Mesendoderm (in vitro differentiated cells): ENCODE measurements around the gene MEX3A. TPM values are rescaled to one million over a fixed set of nuclear protein-coding genes. Genes with fewer than 3 reads are reported as not detected.
A peak's percentile ranks its signal among the peaks of the same experiment; 100 is the strongest.

Experiments
- DNase-seq: peaks from one replicate; pipeline ENCODE4 v3.0.0; 2013
- H2AK5ac ChIP-seq: 2 replicates; pipeline ENCODE4 v1.6.1; 2013; ENCODE audit warnings: low read length, inconsistent platforms
- H2BK120ac ChIP-seq: 2 replicates; pipeline ENCODE4 v1.6.1; 2013; ENCODE audit warnings: low read depth, mild to moderate bottlenecking, low read length, moderate library complexity, mixed read lengths
- H2BK15ac ChIP-seq: replicated peaks from 2 replicates; pipeline ENCODE4 v1.6.1; 2013; ENCODE audit warnings: low read depth, mild to moderate bottlenecking, moderate library complexity
- H2BK5ac ChIP-seq: 2 replicates; pipeline ENCODE4 v1.6.1; 2013; ENCODE audit warnings: low read length, inconsistent platforms
- H3K18ac ChIP-seq: 2 replicates; pipeline ENCODE4 v1.6.1; 2013; ENCODE audit warnings: mild to moderate bottlenecking, low read length, mixed read lengths
- H3K23ac ChIP-seq: one replicate; pipeline ENCODE4 v1.6.1; 2013; ENCODE audit warnings: low read length
- H3K27ac ChIP-seq: 2 replicates; pipeline ENCODE4 v1.5.1; 2013; ENCODE audit warnings: low read depth, mild to moderate bottlenecking, inconsistent platforms, low read length, moderate library complexity
- H3K27me3 ChIP-seq: 2 replicates; pipeline ENCODE4 v1.6.1; 2013; ENCODE audit warnings: low read length, control low read depth, mild to moderate bottlenecking, inconsistent platforms; ENCODE audit not compliant: insufficient read depth, poor library complexity
- H3K36me3 ChIP-seq: 2 replicates; pipeline ENCODE4 v1.6.1; 2013; ENCODE audit warnings: low read length, inconsistent platforms; ENCODE audit not compliant: control insufficient read depth, insufficient read depth
- H3K4ac ChIP-seq: one replicate; pipeline ENCODE4 v1.6.1; 2013; ENCODE audit warnings: low read depth, mild to moderate bottlenecking, low read length, moderate library complexity
- H3K4me1 ChIP-seq: 2 replicates; pipeline ENCODE4 v1.6.1; 2013; ENCODE audit warnings: low read depth, low read length, inconsistent platforms; ENCODE audit not compliant: control insufficient read depth
- H3K4me2 ChIP-seq: 2 replicates; pipeline ENCODE4 v1.6.1; 2013; ENCODE audit warnings: low read length
- H3K4me3 ChIP-seq: 2 replicates; pipeline ENCODE4 v1.5.1; 2013; ENCODE audit warnings: mild to moderate bottlenecking, low read length
- H3K56ac ChIP-seq: one replicate; pipeline ENCODE4 v1.6.1; 2013; ENCODE audit warnings: low read length
- H3K79me1 ChIP-seq: 2 replicates; pipeline ENCODE4 v1.6.1; 2013; ENCODE audit warnings: low read length, inconsistent platforms
- H3K79me2 ChIP-seq: 2 replicates; pipeline ENCODE4 v1.6.1; 2013; ENCODE audit warnings: mild to moderate bottlenecking, low read length; ENCODE audit not compliant: control insufficient read depth, insufficient read depth
- H3K9ac ChIP-seq: 2 replicates; pipeline ENCODE4 v1.6.1; 2013; ENCODE audit warnings: low read length, inconsistent platforms
- H4K5ac ChIP-seq: one replicate; pipeline ENCODE4 v1.6.1; 2013; ENCODE audit warnings: low read length
- H4K8ac ChIP-seq: one replicate; pipeline ENCODE4 v1.6.1; 2013; ENCODE audit warnings: low read depth, mild to moderate bottlenecking, control low read depth, low read length, moderate library complexity
- WGBS: extraction: QIAGEN DNeasy Blood & Tissue Kit; methylation state at CpG from one replicate; pipeline ENCODE4 v1.1.7; 2013; ENCODE audit warnings: low lambda C conversion rate, missing lambda C conversion rate; ENCODE audit not compliant: insufficient coverage; ENCODE audit errors: extremely low coverage; 5-methylcytosine and 5-hydroxymethylcytosine counted together
- polyA plus RNA-seq, 2 experiments: library from polyadenylated mRNA; stranded (reverse); fragments of 200-250 nt; gene quantifications; one replicate each; pipeline ENCODE4 v1.2.3, GENCODE V29; 2013

MEX3A gene, protein sequence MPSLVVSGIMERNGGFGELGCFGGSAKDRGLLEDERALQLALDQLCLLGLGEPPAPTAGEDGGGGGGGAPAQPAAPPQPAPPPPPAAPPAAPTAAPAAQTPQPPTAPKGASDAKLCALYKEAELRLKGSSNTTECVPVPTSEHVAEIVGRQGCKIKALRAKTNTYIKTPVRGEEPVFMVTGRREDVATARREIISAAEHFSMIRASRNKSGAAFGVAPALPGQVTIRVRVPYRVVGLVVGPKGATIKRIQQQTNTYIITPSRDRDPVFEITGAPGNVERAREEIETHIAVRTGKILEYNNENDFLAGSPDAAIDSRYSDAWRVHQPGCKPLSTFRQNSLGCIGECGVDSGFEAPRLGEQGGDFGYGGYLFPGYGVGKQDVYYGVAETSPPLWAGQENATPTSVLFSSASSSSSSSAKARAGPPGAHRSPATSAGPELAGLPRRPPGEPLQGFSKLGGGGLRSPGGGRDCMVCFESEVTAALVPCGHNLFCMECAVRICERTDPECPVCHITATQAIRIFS
- 44.2 TPM for polyA plus RNA-seq (2013, experiment 1 of 2)
- polyA plus RNA-seq (2013, experiment 2 of 2), result 43.0 TPM

- Histone ChIP-seq H2AK5ac (peak within 1 kb of the TSS; percentile 90), H3K36me3 (no peaks in the 10 kb centered on the region), H2BK5ac (peak within 1 kb of the TSS; percentile 97), H4K5ac (no peak within 1 kb of the TSS), H3K4me2 (peak within 1 kb of the TSS; percentile 80), H3K9ac (peak within 1 kb of the TSS; percentile 99), H3K4me1 (peaks cover 25% of the 10 kb centered on the region), H3K79me2 (peaks cover 52% of the 10 kb centered on the region), H2BK15ac (peak within 1 kb of the TSS; percentile 87), H3K27me3 (no peaks in the 10 kb centered on the region), H3K27ac (peak within 1 kb of the TSS; percentile 99), H3K79me1 (peaks cover 19% of the 10 kb centered on the region), H3K23ac (peak within 1 kb of the TSS; percentile 83), H3K18ac (peak within 1 kb of the TSS; percentile 99), H2BK120ac (peak within 1 kb of the TSS; percentile 88), H3K4me3 (peak within 1 kb of the TSS; percentile 87), H4K8ac (peak within 1 kb of the TSS; percentile 76), H3K4ac (peak within 1 kb of the TSS; percentile 100), H3K56ac (peak within 1 kb of the TSS; percentile 100)
- peak; percentile 99 for DNase-seq
- no CpG with 5 or more reads among the region's 62 CpGs for WGBS
These were observed at the start of gene MEX3A for GRCh38 chr1:156082309-156083091. MEX3A (minus strand) TSS chr1:156082465; CDS start chr1:156081998, 467 bp downstream.

DNA sequence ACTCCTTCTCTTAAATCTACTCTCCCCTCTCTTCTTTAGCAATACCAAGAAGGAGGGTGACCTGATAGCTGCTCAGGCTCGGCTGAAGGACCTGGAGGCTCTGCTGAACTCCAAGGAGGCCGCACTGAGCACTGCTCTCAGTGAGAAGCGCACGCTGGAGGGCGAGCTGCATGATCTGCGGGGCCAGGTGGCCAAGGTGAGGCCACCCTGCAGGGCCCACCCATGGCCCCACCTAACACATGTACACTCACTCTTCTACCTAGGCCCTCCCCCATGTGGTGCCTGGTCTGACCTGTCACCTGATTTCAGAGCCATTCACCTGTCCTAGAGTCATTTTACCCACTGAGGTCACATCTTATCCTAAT lies 48.3 kb upstream of the MEX3A start:
- DNase-seq, result no peak
- Histone ChIP-seq H3K4me1 (peaks cover 18% of the 10 kb centered on the region), H3K56ac (no peak overlapping the region), H3K27ac (no peak overlapping the region), H3K36me3 (no peaks in the 10 kb centered on the region), H2BK15ac (no peak overlapping the region), H3K27me3 (no peaks in the 10 kb centered on the region), H3K4me3 (no peak overlapping the region), H3K79me1 (peaks cover 8% of the 10 kb centered on the region), H3K4ac (no peak overlapping the region), H3K4me2 (no peak overlapping the region), H3K18ac (no peak overlapping the region), H2AK5ac (no peak overlapping the region), H3K23ac (no peak overlapping the region), H2BK5ac (no peak overlapping the region), H3K79me2 (peaks cover 5% of the 10 kb centered on the region), H4K8ac (no peak overlapping the region), H2BK120ac (no peak overlapping the region), H4K5ac (no peak overlapping the region), H3K9ac (no peak overlapping the region)
- no CpG with 5 or more reads among the region's 6 CpGs for WGBS

DNA sequence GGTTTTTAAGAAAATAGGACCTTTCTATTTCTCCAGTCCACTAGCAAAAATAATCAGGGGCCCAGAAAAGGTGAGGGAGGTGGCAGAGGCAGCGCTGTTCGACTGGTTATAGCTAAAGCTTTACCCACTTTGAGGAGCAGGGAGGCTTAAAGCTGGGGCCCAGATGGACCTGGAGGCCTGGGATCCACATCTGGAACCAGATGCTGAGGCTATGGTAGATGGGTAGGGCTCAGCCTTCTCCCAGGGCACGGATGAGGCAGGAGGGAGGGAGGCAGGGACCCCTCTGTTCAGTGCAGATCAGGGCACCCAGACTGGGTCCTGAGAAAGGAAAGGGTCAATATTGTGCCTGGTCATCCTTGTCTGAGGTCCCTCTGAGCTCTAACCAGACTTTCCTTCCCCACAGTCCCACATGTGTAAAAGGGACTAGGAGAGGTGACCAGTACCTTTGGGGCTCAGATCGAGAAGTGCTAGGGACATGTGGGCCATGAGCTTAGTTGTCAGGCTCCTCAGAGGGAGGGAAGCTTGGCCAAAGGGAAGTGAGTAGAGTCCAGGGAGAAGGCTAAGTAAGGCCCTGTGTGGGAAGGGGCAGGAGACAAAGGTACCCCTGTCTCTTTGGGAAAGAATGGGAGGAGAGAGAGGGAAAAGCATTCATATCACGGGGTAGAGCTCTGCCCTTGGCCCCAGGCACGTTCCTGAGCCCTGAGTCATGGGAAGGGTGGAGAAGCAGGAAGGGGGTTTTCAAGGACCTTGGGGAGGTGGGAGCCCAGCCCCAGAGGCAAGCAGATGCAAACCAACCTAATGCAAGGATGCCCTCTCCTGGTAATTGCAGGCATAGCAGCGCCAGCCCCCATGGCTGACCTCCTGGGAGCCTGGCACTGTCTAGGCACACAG lies 47.7 kb upstream of the MEX3A start:
- peaks cover 6% of the 10 kb centered on the region for H3K79me2 ChIP-seq
- H3K79me1 ChIP-seq, result peaks cover 8% of the 10 kb centered on the region
- peak overlapping the region; percentile 73 for H3K9ac ChIP-seq
- peak overlapping the region; percentile 82 for H4K5ac ChIP-seq
- peak overlapping the region; percentile 91 for H2BK5ac ChIP-seq
- H3K4me3 ChIP-seq, result no peak overlapping the region
- H2BK120ac ChIP-seq, result peak overlapping the region; percentile 56
- no CpG with 5 or more reads among the region's 7 CpGs for WGBS
- no peak overlapping the region for H4K8ac ChIP-seq
- no peaks in the 10 kb centered on the region for H3K36me3 ChIP-seq
- peak overlapping the region; percentile 64 for H3K27ac ChIP-seq
- peak overlapping the region; percentile 87 for H3K56ac ChIP-seq
- peak; percentile 99 for DNase-seq
- H3K4ac ChIP-seq, result peak overlapping the region; percentile 83
- H3K4me1 ChIP-seq, result peaks cover 20% of the 10 kb centered on the region
- H2BK15ac ChIP-seq, result no peak overlapping the region
- peak overlapping the region; percentile 98 for H2AK5ac ChIP-seq
- no peaks in the 10 kb centered on the region for H3K27me3 ChIP-seq
- no peak overlapping the region for H3K4me2 ChIP-seq
- H3K23ac ChIP-seq, result peak overlapping the region; percentile 96
- H3K18ac ChIP-seq, result peak overlapping the region; percentile 53

DNA sequence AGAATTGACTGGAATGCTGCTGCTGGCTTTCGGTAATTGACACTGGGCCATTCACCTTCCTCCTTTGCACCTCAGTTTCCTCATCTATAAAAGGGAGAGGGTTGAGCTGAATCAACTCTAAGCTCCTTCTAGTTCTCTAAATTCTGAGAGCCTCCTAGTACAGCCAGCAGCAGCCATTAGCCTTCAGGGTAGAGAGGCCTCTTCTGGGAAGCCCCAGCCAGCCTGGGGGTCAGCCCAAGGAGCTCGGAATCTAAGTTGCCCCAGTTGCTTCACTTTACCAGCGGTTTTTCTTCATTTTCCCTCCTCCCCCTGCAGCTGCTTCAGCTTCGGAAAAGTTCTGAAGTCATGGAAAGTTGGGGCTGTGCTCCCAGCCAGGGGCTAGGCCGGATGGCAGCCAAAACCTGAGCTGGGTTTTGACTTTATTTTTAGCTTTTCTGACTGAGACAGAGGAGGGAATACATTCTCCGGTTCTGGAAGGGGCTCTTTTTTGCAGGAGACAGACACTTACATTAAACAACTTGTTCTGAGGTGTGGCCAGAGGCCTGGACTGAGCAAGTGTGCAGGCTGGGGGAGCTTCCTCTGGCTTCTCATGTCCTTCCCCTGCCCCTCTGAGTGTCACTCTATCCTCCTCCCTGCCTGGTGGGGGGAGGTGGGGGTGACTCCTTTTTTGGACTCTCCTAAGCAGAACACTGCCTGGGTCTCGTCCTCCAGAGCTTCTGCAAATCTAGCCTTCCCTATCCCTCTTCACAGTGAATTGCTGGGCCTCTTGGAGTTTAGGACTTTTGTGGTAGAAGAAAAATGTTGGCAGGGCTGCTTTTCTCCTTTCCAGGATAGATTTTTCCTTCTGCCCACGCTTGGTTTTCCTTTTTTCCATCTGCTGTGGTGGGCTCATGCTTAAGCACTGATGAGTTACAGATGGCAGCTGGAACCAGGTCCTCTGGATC lies 46.7 kb upstream of the MEX3A start:
- H2BK5ac ChIP-seq, result peak overlapping the region; percentile 48
- peak overlapping the region; percentile 73 for H3K9ac ChIP-seq
- H3K18ac ChIP-seq, result peak overlapping the region; percentile 53
- H3K79me1 ChIP-seq, result peaks cover 8% of the 10 kb centered on the region
- peak overlapping the region; percentile 37 for H2BK120ac ChIP-seq
- H3K4me2 ChIP-seq, result no peak overlapping the region
- H3K4ac ChIP-seq, result peak overlapping the region; percentile 25
- H4K5ac ChIP-seq, result peak overlapping the region; percentile 56
- H2BK15ac ChIP-seq, result no peak overlapping the region
- WGBS, result no CpG with 5 or more reads among the region's 8 CpGs
- peak overlapping the region; percentile 58 for H3K56ac ChIP-seq
- peak overlapping the region; percentile 92 for H2AK5ac ChIP-seq
- H4K8ac ChIP-seq, result no peak overlapping the region
- DNase-seq, result no peak
- H3K4me1 ChIP-seq, result peaks cover 23% of the 10 kb centered on the region
- H3K27ac ChIP-seq, result peak overlapping the region; percentile 64
- H3K79me2 ChIP-seq, result peaks cover 10% of the 10 kb centered on the region
- no peaks in the 10 kb centered on the region for H3K27me3 ChIP-seq
- no peak overlapping the region for H3K4me3 ChIP-seq
- no peak overlapping the region for H3K23ac ChIP-seq
- no peaks in the 10 kb centered on the region for H3K36me3 ChIP-seq
